HCT116 (cell line): ENCODE measurements around the gene TTBK1. TPM values are rescaled to one million over a fixed set of nuclear protein-coding genes. Genes with fewer than 3 reads are reported as not detected.

Source experiments
- ATAC-seq: fragments of 200-7000 bp; cut with Tn5 transposase; 2 replicates; pipeline ENCODE4 v1.9.1; 2020; ENCODE audit warnings: mild to moderate bottlenecking, moderate library complexity
- BruUV-seq: library from RNA; stranded (reverse); fragments of 400-500 nt; replicated peaks from 2 replicates; lab custom pipeline; 2021; lab: Mats Ljungman, UMichigan
- CTCF ChIA-PET: fragments of 300-600 bp; sonication (Branson Sonifier 250); formaldehyde crosslinking; loops from one replicate; lab custom pipeline; 2021; ENCODE audit warnings: antibody characterized with exemption; lab: Charles Lee
- POLR2A ChIA-PET: fragments of 300-600, 350-600 bp; sonication (Branson Sonifier 250); formaldehyde crosslinking; loops from one replicate; lab custom pipeline; 2021; ENCODE audit warnings: antibody characterized with exemption; lab: Charles Lee
- RAD21 ChIA-PET, 2 experiments: fragments of 300-600 bp; sonication (Branson Sonifier 250); formaldehyde crosslinking; loops; one replicate each; lab custom pipeline; 2023; ENCODE audit warnings: low total read pairs in 2 of 2; ENCODE audit not compliant: uncharacterized antibody in 2 of 2, unreplicated experiment in 2 of 2, low non-redundant PET in 1 of 2; lab: Charles Lee
- DNase-seq: peaks from one replicate; pipeline ENCODE4 v3.0.0-alpha.2; 2010; ENCODE audit warnings: low read depth, low spot score
- H2AFZ ChIP-seq: fragments of 200-600 bp; shearing (Covaris generic), sonication (generic); 2 replicates; pipeline ENCODE4 v1.6.1; 2017; ENCODE audit warnings: low read depth, mixed run types, mixed read lengths, antibody characterized with exemption, low read length; ENCODE audit not compliant: poor library complexity, severe bottlenecking
- H3K27ac ChIP-seq: 2 replicates; pipeline ENCODE4 v1.5.1; 2012; ENCODE audit warnings: low read depth, low read length
- H3K27me3 ChIP-seq: fragments of 200-600 bp; sonication (generic); 2 replicates; pipeline ENCODE4 v1.6.1; 2016; ENCODE audit warnings: mixed run types, low read length, mixed read lengths; ENCODE audit not compliant: insufficient read depth
- H3K36me3 ChIP-seq, 2 experiments: fragments of 200-500 bp in 1 of 2; fragments of 200-600 bp in 1 of 2; sonication (Bioruptor generic) in 1 of 2; sonication (generic) in 1 of 2; 2 replicates each; pipeline versions ENCODE4 v1.5.1 to v1.6.1; 2014 to 2016; ENCODE audit warnings: low read length in 2 of 2, inconsistent platforms in 1 of 2, mixed read lengths in 1 of 2, mixed run types in 1 of 2; ENCODE audit not compliant: insufficient read depth in 2 of 2, control insufficient read depth in 1 of 2
- H3K4me1 ChIP-seq, 2 experiments: fragments of 200-600 bp in 1 of 2; sonication (generic) in 1 of 2; 2 replicates each; pipeline versions ENCODE4 v1.5.1 to v1.6.1; 2012 to 2017; ENCODE audit warnings: low read length in 2 of 2, inconsistent platforms in 1 of 2, mild to moderate bottlenecking in 1 of 2, mixed read lengths in 1 of 2, mixed run types in 1 of 2, moderate library complexity in 1 of 2; ENCODE audit not compliant: insufficient read depth in 2 of 2, control insufficient read depth in 1 of 2
- H3K4me2 ChIP-seq: fragments of 200-600 bp; sonication (generic); 2 replicates; pipeline ENCODE4 v1.6.1; 2017; ENCODE audit warnings: mixed run types, low read length, mixed read lengths
- H3K4me3 ChIP-seq, 2 experiments: fragments of 200-600 bp in 1 of 2; sonication (generic) in 1 of 2; replicated peaks in 1 of 2; 2 replicates each; pipeline ENCODE4 v1.5.1; 2011 to 2016; ENCODE audit warnings: low read length in 2 of 2, control low read depth in 1 of 2, low read depth in 1 of 2, mild to moderate bottlenecking in 1 of 2, mixed read lengths in 1 of 2, mixed run types in 1 of 2
- H3K79me2 ChIP-seq: fragments of 200-600 bp; sonication (generic); 2 replicates; pipeline ENCODE4 v1.6.1; 2017; ENCODE audit warnings: mild to moderate bottlenecking, mixed run types, low read length, moderate library complexity, mixed read lengths; ENCODE audit not compliant: insufficient read depth
- H3K9ac ChIP-seq: fragments of 200-600 bp; sonication (generic); 2 replicates; pipeline ENCODE4 v1.6.1; 2016; ENCODE audit warnings: low read length, mixed read lengths
- H3K9me2 ChIP-seq: fragments of 200-600 bp; sonication (generic), shearing (Covaris generic); 2 replicates; pipeline ENCODE4 v1.6.1; 2017; ENCODE audit warnings: mixed run types, mild to moderate bottlenecking, moderate library complexity; ENCODE audit not compliant: insufficient read depth
- H3K9me3 ChIP-seq, 2 experiments: fragments of 200-500 bp in 1 of 2; fragments of 200-600 bp in 1 of 2; sonication (Bioruptor generic) in 1 of 2; sonication (generic) in 1 of 2; 2 replicates each; pipeline ENCODE4 v1.6.1; 2014 to 2017; ENCODE audit warnings: low read length in 2 of 2, mixed read lengths in 2 of 2, inconsistent platforms in 1 of 2, low read depth in 1 of 2, mild to moderate bottlenecking in 1 of 2, mixed run types in 1 of 2, moderate library complexity in 1 of 2; ENCODE audit not compliant: control insufficient read depth in 1 of 2, insufficient read depth in 1 of 2
- H4K20me1 ChIP-seq: fragments of 200-600 bp; sonication (generic), shearing (Covaris generic); 2 replicates; pipeline ENCODE4 v1.6.1; 2017; ENCODE audit warnings: mixed run types, mild to moderate bottlenecking, moderate library complexity; ENCODE audit not compliant: insufficient read depth
- CBX3 ChIP-seq: IDR thresholded peaks from 2 replicates; pipeline ENCODE4 v1.6.1; 2012; ENCODE audit warnings: low read depth
- EGR1 ChIP-seq: IDR thresholded peaks from 2 replicates; pipeline ENCODE4 v1.6.1; 2012; ENCODE audit warnings: low read depth
- EZH2phosphoT487 ChIP-seq: fragments of 200-600 bp; IDR thresholded peaks from 2 replicates; pipeline ENCODE4 v1.6.1; 2018; ENCODE audit warnings: antibody characterized with exemption, borderline replicate concordance
- FOSL1 ChIP-seq: IDR thresholded peaks from 2 replicates; pipeline ENCODE4 v1.6.1; 2012; ENCODE audit warnings: low read depth
- POLR2AphosphoS5 ChIP-seq: IDR thresholded peaks from 2 replicates; pipeline ENCODE4 v1.6.1; 2011; ENCODE audit warnings: mild to moderate bottlenecking, low read depth, low read length, moderate library complexity
- SIN3A ChIP-seq: IDR thresholded peaks from 2 replicates; pipeline ENCODE4 v1.6.1; 2012; ENCODE audit warnings: low read depth
- SP1 ChIP-seq: IDR thresholded peaks from 2 replicates; pipeline ENCODE4 v1.6.1; 2012; ENCODE audit warnings: low read depth
- SRF ChIP-seq: IDR thresholded peaks from 2 replicates; pipeline ENCODE4 v1.6.1; 2012; ENCODE audit warnings: low read depth
- ZFX ChIP-seq: fragments of 450-650 bp; IDR thresholded peaks from 2 replicates; pipeline ENCODE4 v1.6.1; 2017
- intact Hi-C: fragments of 100-400 bp; cut with micrococcal nuclease; formaldehyde crosslinking; loops from 2 replicates; pipeline ENCODE4 v1.10.0; 2022
- total RNA-seq: library from RNA; stranded (reverse); gene quantifications from one replicate; pipeline ENCODE4 v1.2.1, GENCODE V29; 2021; ENCODE audit not compliant: unreplicated experiment
- TF ChIP-seq, protein P1 (sequence below): IDR thresholded peaks from 2 replicates; pipeline ENCODE4 v1.6.1; 2012
- TF ChIP-seq, protein P2 (sequence below): IDR thresholded peaks from 2 replicates; pipeline ENCODE4 v1.6.1; 2012

The TTBK1 gene
- total RNA-seq, 1 experiment from 2014 or later, result not detected

DNA sequence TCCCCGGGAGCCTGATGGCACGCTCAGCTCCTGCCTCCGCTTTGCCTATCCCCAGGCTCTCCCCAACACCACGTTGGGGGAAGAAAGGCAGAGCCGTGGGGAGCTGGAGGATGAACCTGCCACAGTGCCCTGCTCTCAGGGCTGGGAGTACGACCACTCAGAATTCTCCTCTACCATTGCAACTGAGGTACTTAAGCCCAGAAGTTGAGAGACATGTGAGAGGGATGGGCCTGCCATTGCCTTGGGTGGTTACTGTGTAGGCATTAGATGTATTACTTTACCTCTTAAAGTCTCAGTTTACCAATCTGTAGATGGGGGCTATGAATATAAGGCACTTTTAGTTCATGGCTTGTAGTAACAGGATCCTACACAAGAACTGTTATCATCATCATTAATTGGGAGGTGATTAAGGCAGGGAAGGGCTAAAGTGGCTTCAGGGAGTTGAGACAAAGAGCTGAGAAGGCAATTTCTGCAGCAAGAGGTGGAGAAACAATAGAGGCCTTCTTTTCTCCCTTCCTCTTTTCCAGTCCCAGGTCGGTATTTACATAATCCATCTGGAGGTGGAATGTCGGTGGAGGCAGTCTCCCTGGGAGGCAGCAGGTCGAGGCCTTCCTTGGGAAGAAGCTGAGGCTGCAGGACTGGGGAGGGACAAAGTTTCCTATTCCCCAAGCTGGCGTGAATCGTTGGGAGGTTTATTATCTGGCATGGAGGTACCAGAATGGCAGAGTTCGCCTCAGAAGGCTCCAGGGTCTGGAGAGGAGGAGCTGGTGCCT lies 55.5 kb downstream of the TTBK1 start:
- Histone ChIP-seq H3K9ac (no peak overlapping the region), H3K9me3 (no peaks in the 10 kb centered on the region), H3K27me3 (no peaks in the 10 kb centered on the region), H3K4me3 (no peak overlapping the region), H3K36me3 (no peaks in the 10 kb centered on the region), H4K20me1 (no peaks in the 10 kb centered on the region), H3K9me2 (no peaks in the 10 kb centered on the region), H3K79me2 (no peaks in the 10 kb centered on the region), H3K4me2 (no peak overlapping the region), H2AFZ (no peak overlapping the region), H3K4me1 (no peaks in the 10 kb centered on the region), H3K27ac (no peak overlapping the region)
- BruUV-seq, result no TSS peak
- ChIA-PET POLR2A (no interaction called here), CTCF (interaction anchor here (1.0 kb wide), 1 partner anchor 12 kb away, joined by 3 read pairs; no protein-coding TSS in a partner anchor), RAD21 (no interaction called here)
- ATAC-seq (no peak), DNase-seq (no peak)
- TF ChIP-seq SIN3A (no peak), EZH2phosphoT487 (no peak), FOSL1 (no peak), SRF (no peak), SP1 (no peak), EGR1 (no peak), CBX3 (no peak), ZFX (no peak), POLR2AphosphoS5 (no peak)
- TF ChIP-seq, protein P1, sequence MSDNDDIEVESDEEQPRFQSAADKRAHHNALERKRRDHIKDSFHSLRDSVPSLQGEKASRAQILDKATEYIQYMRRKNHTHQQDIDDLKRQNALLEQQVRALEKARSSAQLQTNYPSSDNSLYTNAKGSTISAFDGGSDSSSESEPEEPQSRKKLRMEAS, result no peak
- TF ChIP-seq, protein P2, sequence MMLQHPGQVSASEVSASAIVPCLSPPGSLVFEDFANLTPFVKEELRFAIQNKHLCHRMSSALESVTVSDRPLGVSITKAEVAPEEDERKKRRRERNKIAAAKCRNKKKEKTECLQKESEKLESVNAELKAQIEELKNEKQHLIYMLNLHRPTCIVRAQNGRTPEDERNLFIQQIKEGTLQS, result no peak
- intact Hi-C loops, result no loop called here
